Measurements from ENCODE around the gene GABBR2. TPM values are rescaled to one million over a fixed set of nuclear protein-coding genes. Genes with fewer than 3 reads are reported as not detected.

Gene GABBR2
- polyA plus RNA-seq, 4 donors, result 0.09 to 1.4 (median 0.71) TPM; not detected in 1

DNA sequence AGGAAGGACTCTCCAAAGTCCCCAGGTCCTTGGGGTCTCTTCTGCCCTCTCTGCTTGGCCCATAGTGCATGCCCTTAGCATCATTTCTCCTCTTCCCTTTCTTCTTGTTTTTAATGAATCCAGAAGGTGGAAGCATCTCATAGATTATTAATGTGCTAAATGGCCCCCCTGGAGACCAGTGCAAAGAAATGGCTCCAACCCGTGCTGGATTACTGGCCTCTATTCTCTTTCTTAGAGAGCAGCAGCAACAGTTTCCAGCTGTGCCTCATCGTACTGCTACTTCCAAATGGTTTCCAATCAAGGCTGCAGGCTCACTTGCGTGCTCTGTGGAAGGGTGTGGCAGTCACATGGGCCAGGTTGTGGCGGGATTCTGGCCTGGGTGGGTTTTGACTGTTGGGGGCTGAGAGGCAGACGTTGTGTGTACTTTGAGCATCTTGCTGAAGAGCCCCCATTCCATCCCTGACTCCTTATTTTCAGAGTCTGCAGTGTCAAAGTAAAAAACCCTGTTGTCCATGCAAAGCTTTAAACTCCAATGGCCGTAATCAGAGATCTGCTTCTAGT is 139.7 kb downstream of the GABBR2 start:
- no peak overlapping the region for H3K4me3 ChIP-seq (ENCODE audit: low read depth in 1 of 3, low read length in 3 of 3)
- DNase-seq (no peak), FAIRE-seq (no peak)
- 46 to 60% (median 50%) methylated on average over 6 of the region's 6 CpGs for WGBS, 3 donors
- no peaks in the 10 kb centered on the region for H3K9me3 ChIP-seq (ENCODE audit: control insufficient read depth in 2 of 2, insufficient read depth in 1 of 2, low read depth in 1 of 2, low read length in 1 of 2)
- peaks cover 0 to 10% (median 0%) of the 10 kb centered on the region in 3 donors for H3K4me1 ChIP-seq (ENCODE audit: control insufficient read depth in 3 of 3, insufficient read depth in 2 of 3, low read depth in 1 of 3, low read length in 2 of 3)
- no peaks in the 10 kb centered on the region for H3K27me3 ChIP-seq (ENCODE audit: control insufficient read depth in 3 of 3, insufficient read depth in 3 of 3, low read length in 3 of 3)
- no peaks in the 10 kb centered on the region for H3K36me3 ChIP-seq (ENCODE audit: control insufficient read depth in 3 of 3, insufficient read depth in 2 of 3, low read depth in 1 of 3, low read length in 3 of 3)
- H3K27ac ChIP-seq (ENCODE audit: low read depth in 1 of 3, low read length in 2 of 3), result no peak overlapping the region

DNA sequence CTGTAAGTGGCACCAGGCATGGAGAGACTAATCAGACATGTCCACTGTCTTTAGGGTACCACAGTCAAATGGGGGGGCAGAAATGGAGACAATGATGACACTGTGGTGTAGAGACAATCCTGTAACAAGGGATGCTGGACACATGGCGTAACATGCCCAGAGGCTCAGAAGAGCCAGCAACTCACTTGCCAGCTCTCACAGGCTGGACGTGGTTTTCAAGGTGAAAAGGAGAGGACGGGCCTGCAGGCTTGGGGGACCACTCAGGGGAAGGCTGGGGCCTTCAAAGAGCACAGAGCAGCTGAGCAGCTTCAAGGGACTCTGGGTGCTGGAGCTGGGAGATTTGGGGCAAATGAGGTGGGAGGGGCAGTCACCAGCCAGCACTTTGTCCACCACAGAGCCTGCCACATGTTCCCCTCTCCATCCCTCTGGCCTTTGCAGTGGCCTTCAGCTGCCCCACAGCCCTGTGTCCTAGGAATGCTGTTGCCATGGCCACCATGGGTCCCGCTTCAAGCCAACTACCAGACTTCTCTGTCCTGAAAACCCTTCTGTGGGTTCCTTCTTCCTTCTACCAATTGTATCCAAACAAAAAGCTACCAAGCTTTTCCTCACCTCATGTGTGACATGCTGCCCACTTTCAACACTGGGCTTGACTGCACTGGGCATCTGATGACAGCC is 140.4 kb downstream of the GABBR2 start:
- Histone ChIP-seq H3K4me3 (ENCODE audit: low read depth in 1 of 3, low read length in 3 of 3) (no peak overlapping the region), H3K4me1 (ENCODE audit: control insufficient read depth in 3 of 3, insufficient read depth in 2 of 3, low read depth in 1 of 3, low read length in 2 of 3) (peaks cover 0 to 10% (median 0%) of the 10 kb centered on the region in 3 donors), H3K27me3 (ENCODE audit: control insufficient read depth in 3 of 3, insufficient read depth in 3 of 3, low read length in 3 of 3) (no peaks in the 10 kb centered on the region), H3K9me3 (ENCODE audit: control insufficient read depth in 2 of 2, insufficient read depth in 1 of 2, low read depth in 1 of 2, low read length in 1 of 2) (no peaks in the 10 kb centered on the region), H3K36me3 (ENCODE audit: control insufficient read depth in 3 of 3, insufficient read depth in 2 of 3, low read depth in 1 of 3, low read length in 3 of 3) (no peaks in the 10 kb centered on the region), H3K27ac (ENCODE audit: low read depth in 1 of 3, low read length in 2 of 3) (no peak overlapping the region)
- WGBS, 3 donors, result 81 to 84% (median 82%) methylated on average over 4 of the region's 4 CpGs
- no peak for FAIRE-seq
- no peak for DNase-seq

DNA sequence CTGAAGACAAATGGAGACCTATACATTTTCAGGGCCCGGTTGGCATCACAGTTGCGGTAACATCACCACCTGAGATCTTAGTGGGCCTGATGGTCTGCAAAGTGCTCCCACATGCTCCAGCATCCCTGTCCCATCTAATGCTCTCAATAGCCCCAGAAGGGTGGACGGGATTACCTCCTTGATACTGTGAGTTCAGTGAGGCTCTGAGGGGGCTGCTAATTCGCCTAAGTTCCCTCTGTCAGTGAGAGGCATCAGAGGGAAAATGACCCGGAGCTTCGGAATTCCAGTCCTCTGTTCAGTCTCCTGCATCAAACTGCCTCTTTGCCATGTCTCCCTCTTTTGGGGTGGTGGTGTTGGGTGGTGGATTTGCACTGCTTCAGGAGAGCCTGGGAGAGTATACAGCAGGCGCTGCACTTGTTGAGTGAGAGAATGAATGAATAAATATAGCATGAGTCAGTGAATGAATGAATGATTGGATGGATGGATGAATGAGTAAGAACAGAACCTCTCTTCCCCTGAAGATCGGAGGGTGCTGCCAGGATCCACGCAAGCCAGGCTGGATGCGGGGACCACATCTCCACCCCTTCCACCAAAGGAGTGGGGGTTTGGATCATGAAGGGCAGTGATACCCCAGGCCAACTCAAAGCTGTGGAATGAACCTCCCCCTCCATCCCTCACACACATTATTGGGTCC is 141.0 kb downstream of the GABBR2 start:
- Histone ChIP-seq H3K4me1 (ENCODE audit: control insufficient read depth in 3 of 3, insufficient read depth in 2 of 3, low read depth in 1 of 3, low read length in 2 of 3) (peaks cover 0 to 10% (median 0%) of the 10 kb centered on the region in 3 donors), H3K4me3 (ENCODE audit: low read depth in 1 of 3, low read length in 3 of 3) (no peak overlapping the region), H3K27ac (ENCODE audit: low read depth in 1 of 3, low read length in 2 of 3) (no peak overlapping the region), H3K27me3 (ENCODE audit: control insufficient read depth in 3 of 3, insufficient read depth in 3 of 3, low read length in 3 of 3) (no peaks in the 10 kb centered on the region), H3K9me3 (ENCODE audit: control insufficient read depth in 2 of 2, insufficient read depth in 1 of 2, low read depth in 1 of 2, low read length in 1 of 2) (no peaks in the 10 kb centered on the region), H3K36me3 (ENCODE audit: control insufficient read depth in 3 of 3, insufficient read depth in 2 of 3, low read depth in 1 of 3, low read length in 3 of 3) (no peaks in the 10 kb centered on the region)
- DNase-seq (no peak), FAIRE-seq (no peak)
- 86 to 90% (median 90%) methylated on average over 10 of the region's 10 CpGs for WGBS, 3 donors

DNA sequence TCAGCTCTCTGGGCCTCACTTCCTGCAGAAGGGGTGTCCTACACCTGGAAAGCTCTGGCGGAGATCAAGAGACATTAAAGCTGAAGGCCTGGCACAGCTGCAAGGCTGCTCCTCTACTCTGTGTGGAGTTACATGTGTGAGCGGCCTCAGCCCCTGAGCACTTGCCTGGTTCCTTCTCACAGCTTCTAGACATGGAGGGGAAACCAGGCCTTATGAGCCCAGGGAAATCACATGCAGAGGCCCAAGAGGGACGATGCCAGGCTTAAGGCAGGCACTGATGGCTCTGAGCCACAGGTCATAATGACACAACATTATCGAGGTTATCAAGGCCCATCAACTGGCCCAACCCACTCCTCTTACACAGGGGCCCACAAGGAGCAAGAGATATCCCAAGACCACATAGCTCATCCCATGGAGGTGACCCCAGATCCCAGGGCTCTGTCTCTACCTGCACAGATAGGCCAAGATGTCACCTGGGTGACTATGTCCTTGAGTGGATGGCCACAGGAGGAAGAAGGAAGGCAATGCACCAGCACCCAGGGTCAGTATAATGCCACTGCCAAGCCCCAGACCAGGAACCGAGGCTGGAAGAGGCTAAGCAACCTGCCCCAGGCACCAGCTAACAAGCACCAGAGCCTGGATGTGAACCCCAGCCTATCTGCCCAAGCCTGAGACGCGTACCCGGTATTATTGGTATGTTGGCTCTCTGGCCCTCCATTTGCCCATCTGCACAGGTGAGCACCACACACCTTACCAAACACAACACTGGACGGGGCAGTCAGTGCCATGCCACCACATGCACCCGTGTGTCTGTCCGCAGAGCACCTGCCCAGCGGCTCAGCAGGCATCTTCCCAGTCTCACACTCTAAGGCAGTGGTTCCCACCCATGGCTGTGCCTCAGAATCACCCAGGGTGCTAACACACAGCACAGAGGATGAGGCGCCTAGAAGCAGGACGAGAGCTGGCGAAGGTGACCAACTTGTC is 143.3 kb downstream of the GABBR2 start:
- H3K27ac ChIP-seq (ENCODE audit: low read depth in 1 of 3, low read length in 2 of 3), result no peak overlapping the region
- H3K4me3 ChIP-seq (ENCODE audit: low read depth in 1 of 3, low read length in 3 of 3), result no peak overlapping the region
- no peaks in the 10 kb centered on the region for H3K4me1 ChIP-seq (ENCODE audit: control insufficient read depth in 3 of 3, insufficient read depth in 2 of 3, low read depth in 1 of 3, low read length in 2 of 3)
- no peaks in the 10 kb centered on the region for H3K36me3 ChIP-seq (ENCODE audit: control insufficient read depth in 3 of 3, insufficient read depth in 2 of 3, low read depth in 1 of 3, low read length in 3 of 3)
- H3K9me3 ChIP-seq (ENCODE audit: control insufficient read depth in 2 of 2, insufficient read depth in 1 of 2, low read depth in 1 of 2, low read length in 1 of 2), result no peaks in the 10 kb centered on the region
- no peaks in the 10 kb centered on the region for H3K27me3 ChIP-seq (ENCODE audit: control insufficient read depth in 3 of 3, insufficient read depth in 3 of 3, low read length in 3 of 3)
- FAIRE-seq, result no peak
- 92 to 93% (median 92%) methylated on average over 15 of the region's 15 CpGs for WGBS, 3 donors
- DNase-seq, result no peak

DNA sequence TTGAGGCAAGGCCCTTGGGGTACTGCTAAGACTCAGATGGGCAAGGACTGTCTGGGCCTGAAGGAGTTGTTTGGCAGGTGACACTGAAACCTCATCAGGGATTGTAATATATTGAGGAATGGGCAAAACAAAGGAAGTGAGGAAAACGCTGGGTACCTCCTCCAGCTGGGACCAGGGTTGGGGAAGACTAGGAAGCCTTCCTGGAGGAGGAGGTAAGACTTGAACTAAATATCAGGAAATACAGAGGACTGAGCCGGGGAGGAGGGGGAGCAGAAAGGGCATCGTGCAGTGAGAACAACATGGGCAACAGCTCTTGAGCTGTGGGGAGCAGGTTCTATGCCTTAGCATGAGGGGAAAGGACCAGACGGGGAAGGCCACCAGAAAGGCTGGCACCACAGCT is 144.0 kb downstream of the GABBR2 start:
- DNase-seq (no peak), FAIRE-seq (no peak)
- Histone ChIP-seq H3K27ac (ENCODE audit: low read depth in 1 of 3, low read length in 2 of 3) (no peak overlapping the region), H3K27me3 (ENCODE audit: control insufficient read depth in 3 of 3, insufficient read depth in 3 of 3, low read length in 3 of 3) (no peaks in the 10 kb centered on the region), H3K4me1 (ENCODE audit: control insufficient read depth in 3 of 3, insufficient read depth in 2 of 3, low read depth in 1 of 3, low read length in 2 of 3) (no peaks in the 10 kb centered on the region), H3K4me3 (ENCODE audit: low read depth in 1 of 3, low read length in 3 of 3) (no peak overlapping the region), H3K36me3 (ENCODE audit: control insufficient read depth in 3 of 3, insufficient read depth in 2 of 3, low read depth in 1 of 3, low read length in 3 of 3) (no peaks in the 10 kb centered on the region), H3K9me3 (ENCODE audit: control insufficient read depth in 2 of 2, insufficient read depth in 1 of 2, low read depth in 1 of 2, low read length in 1 of 2) (no peaks in the 10 kb centered on the region)
- 89 to 93% (median 91%) methylated on average over 4 of the region's 4 CpGs for WGBS, 3 donors

DNA sequence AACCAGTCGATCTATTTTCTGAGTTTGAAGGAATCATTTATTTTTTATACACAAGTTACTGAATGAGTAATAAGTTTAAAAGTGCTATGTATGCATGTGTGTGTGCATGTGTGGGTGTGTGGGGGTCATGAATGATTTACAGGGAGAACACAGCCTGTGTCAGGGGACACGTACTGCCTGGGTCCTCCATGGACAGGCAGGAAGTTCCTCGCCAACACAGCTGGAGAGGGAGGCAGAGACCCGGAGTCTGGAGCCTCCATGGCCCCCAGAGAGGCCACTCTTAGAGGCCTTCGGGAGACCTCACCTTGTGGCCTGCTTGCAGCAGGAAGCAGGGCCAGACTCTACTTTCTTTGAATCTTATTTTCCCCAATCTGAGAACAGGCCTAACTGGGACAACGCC is 144.7 kb downstream of the GABBR2 start:
- Histone ChIP-seq H3K27me3 (ENCODE audit: control insufficient read depth in 3 of 3, insufficient read depth in 3 of 3, low read length in 3 of 3) (no peaks in the 10 kb centered on the region), H3K4me1 (ENCODE audit: control insufficient read depth in 3 of 3, insufficient read depth in 2 of 3, low read depth in 1 of 3, low read length in 2 of 3) (no peaks in the 10 kb centered on the region), H3K9me3 (ENCODE audit: control insufficient read depth in 2 of 2, insufficient read depth in 1 of 2, low read depth in 1 of 2, low read length in 1 of 2) (no peaks in the 10 kb centered on the region), H3K4me3 (ENCODE audit: low read depth in 1 of 3, low read length in 3 of 3) (no peak overlapping the region), H3K36me3 (ENCODE audit: control insufficient read depth in 3 of 3, insufficient read depth in 2 of 3, low read depth in 1 of 3, low read length in 3 of 3) (no peaks in the 10 kb centered on the region), H3K27ac (ENCODE audit: low read depth in 1 of 3, low read length in 2 of 3) (no peak overlapping the region)
- 84 to 92% (median 90%) methylated on average over 6 of the region's 6 CpGs for WGBS, 3 donors
- DNase-seq (no peak), FAIRE-seq (no peak)

DNA sequence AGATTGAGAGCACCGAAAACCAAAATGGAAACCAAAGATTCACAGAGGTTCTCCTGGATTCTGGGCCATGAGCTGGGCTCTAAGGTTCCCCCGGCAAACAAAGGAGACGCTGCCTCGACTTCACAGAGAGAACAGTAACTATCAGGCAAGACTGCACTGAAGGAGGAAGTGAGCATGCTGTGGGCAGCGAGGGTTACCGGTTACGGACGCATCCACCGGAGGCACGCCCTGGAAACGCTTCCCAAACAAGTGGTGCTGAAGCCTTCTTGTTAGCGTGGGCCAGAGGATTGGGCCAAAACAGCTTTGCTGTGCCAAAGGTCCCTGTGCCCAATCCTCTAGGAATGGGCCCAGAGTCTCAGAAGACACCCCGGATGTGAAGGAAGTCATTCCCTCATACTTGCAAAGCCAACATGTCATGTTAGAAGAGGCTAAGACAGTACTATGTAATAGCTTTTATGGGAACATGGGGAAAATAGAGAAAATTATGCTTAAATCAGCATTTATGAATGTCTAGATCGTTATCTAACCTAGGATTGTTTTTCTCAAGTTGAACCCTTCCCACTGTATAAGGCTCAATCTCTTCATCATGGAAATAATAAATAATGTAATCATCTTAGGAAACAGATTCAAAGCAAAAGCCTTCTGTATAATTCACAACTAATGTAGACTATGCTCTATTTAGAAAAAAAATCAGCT is 145.4 kb downstream of the GABBR2 start:
- H3K36me3 ChIP-seq (ENCODE audit: control insufficient read depth in 3 of 3, insufficient read depth in 2 of 3, low read depth in 1 of 3, low read length in 3 of 3), result no peaks in the 10 kb centered on the region
- H3K4me1 ChIP-seq (ENCODE audit: control insufficient read depth in 3 of 3, insufficient read depth in 2 of 3, low read depth in 1 of 3, low read length in 2 of 3), result no peaks in the 10 kb centered on the region
- H3K4me3 ChIP-seq (ENCODE audit: low read depth in 1 of 3, low read length in 3 of 3), result no peak overlapping the region
- DNase-seq (no peak), FAIRE-seq (no peak)
- H3K9me3 ChIP-seq (ENCODE audit: control insufficient read depth in 2 of 2, insufficient read depth in 1 of 2, low read depth in 1 of 2, low read length in 1 of 2), result no peaks in the 10 kb centered on the region
- no peaks in the 10 kb centered on the region for H3K27me3 ChIP-seq (ENCODE audit: control insufficient read depth in 3 of 3, insufficient read depth in 3 of 3, low read length in 3 of 3)
- no peak overlapping the region for H3K27ac ChIP-seq (ENCODE audit: low read depth in 1 of 3, low read length in 2 of 3)
- 84 to 90% (median 87%) methylated on average over 14 of the region's 14 CpGs for WGBS, 3 donors

DNA sequence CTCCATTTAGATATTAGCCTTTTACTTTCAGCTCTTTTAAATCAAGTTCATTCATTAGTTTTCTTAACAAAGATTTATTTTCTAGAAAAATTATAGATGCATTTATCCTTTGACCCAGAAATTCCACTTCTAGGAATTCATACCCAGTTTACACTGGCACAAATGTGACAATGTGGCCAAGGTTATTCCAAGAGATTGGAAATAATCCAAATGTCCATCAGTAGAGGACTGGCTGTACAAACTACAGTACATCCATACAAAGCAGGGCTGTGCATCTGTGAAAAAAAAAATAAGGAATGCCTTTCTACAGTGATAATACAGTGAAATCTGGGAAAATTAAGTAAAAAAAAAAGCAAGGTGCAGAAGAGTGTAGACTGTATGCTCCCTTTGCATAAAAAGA is 149.2 kb downstream of the GABBR2 start:
- no peaks in the 10 kb centered on the region for H3K4me1 ChIP-seq (ENCODE audit: control insufficient read depth in 3 of 3, insufficient read depth in 2 of 3, low read depth in 1 of 3, low read length in 2 of 3)

More for the DNA sequence above, 149.2 kb downstream of the GABBR2 start:
- DNase-seq, result no peak
- no peaks in the 10 kb centered on the region for H3K9me3 ChIP-seq (ENCODE audit: control insufficient read depth in 2 of 2, insufficient read depth in 1 of 2, low read depth in 1 of 2, low read length in 1 of 2)
- FAIRE-seq, result no peak
- H3K4me3 ChIP-seq (ENCODE audit: low read depth in 1 of 3, low read length in 3 of 3), result no peak overlapping the region
- no peaks in the 10 kb centered on the region for H3K27me3 ChIP-seq (ENCODE audit: control insufficient read depth in 3 of 3, insufficient read depth in 3 of 3, low read length in 3 of 3)
- no peak overlapping the region for H3K27ac ChIP-seq (ENCODE audit: low read depth in 1 of 3, low read length in 2 of 3)
- no peaks in the 10 kb centered on the region for H3K36me3 ChIP-seq (ENCODE audit: control insufficient read depth in 3 of 3, insufficient read depth in 2 of 3, low read depth in 1 of 3, low read length in 3 of 3)
